Small intestine (tissue), 7 donors: Measurements from ENCODE around the gene PTK7. TPM values are rescaled to one million over a fixed set of nuclear protein-coding genes. Genes with fewer than 3 reads are reported as not detected.

ENCODE experiments used
- DNase-seq, 2 donors: peaks; one replicate each; pipeline versions ENCODE4 v3.0.0 to v3.0.0-alpha.2; 2013
- FAIRE-seq: peaks from 2 replicates; lab custom pipeline; 2012; peaks lifted over from hg19 to GRCh38; lab: Jason Lieb, UNC
- H3K27ac ChIP-seq, 3 donors: one replicate each; pipeline ENCODE4 v1.5.1; 2013; ENCODE audit warnings: low read length in 2 of 3, mild to moderate bottlenecking in 2 of 3, control low read depth in 1 of 3, inconsistent platforms in 1 of 3, low read depth in 1 of 3, moderate library complexity in 1 of 3
- H3K27me3 ChIP-seq, 3 donors: one replicate each; pipeline ENCODE4 v1.6.1; 2013; ENCODE audit warnings: low read length in 3 of 3, inconsistent platforms in 1 of 3; ENCODE audit not compliant: control insufficient read depth in 3 of 3, insufficient read depth in 3 of 3
- H3K36me3 ChIP-seq, 3 donors: one replicate each; pipeline ENCODE4 v1.6.1; 2013; ENCODE audit warnings: low read length in 3 of 3, inconsistent platforms in 1 of 3, low read depth in 1 of 3, mild to moderate bottlenecking in 1 of 3, moderate library complexity in 1 of 3; ENCODE audit not compliant: control insufficient read depth in 3 of 3, insufficient read depth in 2 of 3
- H3K4me1 ChIP-seq, 3 donors: one replicate each; pipeline ENCODE4 v1.6.1; 2013; ENCODE audit warnings: low read length in 2 of 3, inconsistent platforms in 1 of 3, low read depth in 1 of 3, mild to moderate bottlenecking in 1 of 3, moderate library complexity in 1 of 3; ENCODE audit not compliant: control insufficient read depth in 3 of 3, insufficient read depth in 2 of 3
- H3K4me3 ChIP-seq, 3 donors: one replicate each; pipeline ENCODE4 v1.5.1; 2013; ENCODE audit warnings: low read length in 3 of 3, control low read depth in 1 of 3, inconsistent platforms in 1 of 3, low read depth in 1 of 3, mild to moderate bottlenecking in 1 of 3, moderate library complexity in 1 of 3
- H3K9me3 ChIP-seq, 2 donors: one replicate each; pipeline ENCODE4 v1.6.1; 2013; ENCODE audit warnings: low read depth in 1 of 2, low read length in 1 of 2; ENCODE audit not compliant: control insufficient read depth in 2 of 2, insufficient read depth in 1 of 2
- WGBS, 3 donors: extraction: QIAGEN DNeasy Blood & Tissue Kit; methylation state at CpG; one replicate each; pipeline ENCODE4 v1.1.7; 2013; 5-methylcytosine and 5-hydroxymethylcytosine counted together
- polyA plus RNA-seq, 4 donors: library from polyadenylated mRNA; stranded (reverse) in 3 of 4; unstranded in 1 of 4; fragments of 200-250 nt in 3 of 4; fragments of 120-200 nt in 1 of 4; gene quantifications; one replicate each; pipeline versions ENCODE4 v1.2.1 to v1.2.3, GENCODE V29; 2013
- donor health status: healthy with polysubstance abuse.
- donor health status: control.
- donor health status: control.
- donor health status: Bipolar disorder and iron deficiency.
- donor health status: healthy.

PTK7 gene
- polyA plus RNA-seq, 4 donors: 1.1 to 36.5 (median 6.9) TPM

GRCh38 chr6:43058531-43058930 is 17.6 kb upstream of the PTK7 start:
- FAIRE-seq: no peak

GRCh38 chr6:43059168-43060033 is 16.7 kb upstream of the PTK7 start, which contains the start of the genes KLC4 and MRPL2:
KLC4 (plus strand) TSS chr6:43059631; CDS start chr6:43061336, 1,705 bp downstream.
MRPL2 (minus strand) TSS chr6:43059434; CDS start chr6:43059381, 53 bp downstream.
- Histone ChIP-seq H3K4me3 (peak within 1 kb of the TSS; percentile 67 to 92 (median 72)), H3K27ac (peak within 1 kb of the TSS; percentile 85 to 96 (median 95)), H3K27me3 (no peaks in the 10 kb centered on the region), H3K4me1 (peaks cover 0 to 31% (median 0%) of the 10 kb centered on the region in 3 donors), H3K36me3 (peaks cover 0 to 61% (median 2%) of the 10 kb centered on the region in 3 donors), H3K9me3 (no peaks in the 10 kb centered on the region)
- DNase-seq: peak; percentile 100
- WGBS, 3 donors: 0% methylated on average over 60 to 64 of the region's 64 CpGs
- no peak for FAIRE-seq

More at GRCh38 chr6:43058531-43058930, 17.6 kb upstream of the PTK7 start:
- Histone ChIP-seq H3K4me3 (peak overlapping the region in 2 of 3 donors; percentile 72 to 92), H3K27me3 (no peaks in the 10 kb centered on the region), H3K36me3 (peaks cover 0 to 56% (median 2%) of the 10 kb centered on the region in 3 donors), H3K4me1 (peaks cover 0 to 31% (median 0%) of the 10 kb centered on the region in 3 donors), H3K9me3 (no peaks in the 10 kb centered on the region), H3K27ac (peak overlapping the region in 1 of 3 donors; percentile 79)
- no peak for DNase-seq
- 48 to 72% (median 64%) methylated on average over 1 of the region's 1 CpG for WGBS, 3 donors

GRCh38 chr6:43060034-43060754 is 15.9 kb upstream of the PTK7 start:
- H3K27me3 ChIP-seq: no peaks in the 10 kb centered on the region
- no peaks in the 10 kb centered on the region for H3K9me3 ChIP-seq
- 5 to 10% (median 10%) methylated on average over 15 of the region's 15 CpGs for WGBS, 3 donors
- H3K4me3 ChIP-seq: peak overlapping the region; percentile 18 to 92 (median 72)
- DNase-seq (peak; percentile 89 to 96), FAIRE-seq (no peak)
- peaks cover 0 to 31% (median 0%) of the 10 kb centered on the region in 3 donors for H3K4me1 ChIP-seq
- peaks cover 0 to 61% (median 4%) of the 10 kb centered on the region in 3 donors for H3K36me3 ChIP-seq
- H3K27ac ChIP-seq: peak overlapping the region; percentile 75 to 96 (median 95)

GRCh38 chr6:43060755-43061633 is 15.1 kb upstream of the PTK7 start:
- Histone ChIP-seq H3K4me3 (peak overlapping the region in 2 of 3 donors; percentile 72 to 92), H3K9me3 (no peaks in the 10 kb centered on the region), H3K27me3 (no peaks in the 10 kb centered on the region), H3K4me1 (peaks cover 0 to 31% (median 0%) of the 10 kb centered on the region in 3 donors), H3K36me3 (peaks cover 0 to 59% (median 7%) of the 10 kb centered on the region in 3 donors), H3K27ac (peak overlapping the region; percentile 65 to 96 (median 75))
- 43 to 74% (median 63%) methylated on average over 12 of the region's 12 CpGs for WGBS, 3 donors
- FAIRE-seq: no peak
- DNase-seq: peak in 1 of 2 donors; percentile 15

GRCh38 chr6:43061861-43062260 is 14.3 kb upstream of the PTK7 start:
- no peaks in the 10 kb centered on the region for H3K27me3 ChIP-seq
- peak overlapping the region in 1 of 3 donors; percentile 96 for H3K27ac ChIP-seq
- FAIRE-seq: no peak
- WGBS, 3 donors: 47 to 70% (median 51%) methylated on average over 2 of the region's 2 CpGs
- peaks cover 0 to 31% (median 0%) of the 10 kb centered on the region in 3 donors for H3K4me1 ChIP-seq
- no peaks in the 10 kb centered on the region for H3K9me3 ChIP-seq
- peaks cover 0 to 63% (median 15%) of the 10 kb centered on the region in 3 donors for H3K36me3 ChIP-seq
- H3K4me3 ChIP-seq: peak overlapping the region in 2 of 3 donors; percentile 72 to 92
- peak in 1 of 2 donors; percentile 14 for DNase-seq

- H3K36me3 ChIP-seq: peaks cover 0 to 60% (median 16%) of the 10 kb centered on the region in 3 donors
- H3K27me3 ChIP-seq: no peaks in the 10 kb centered on the region
- no peak overlapping the region for H3K4me3 ChIP-seq
- H3K4me1 ChIP-seq: peaks cover 0 to 30% (median 0%) of the 10 kb centered on the region in 3 donors
- WGBS, 3 donors: 92 to 95% (median 93%) methylated on average over 12 of the region's 12 CpGs
- no peak overlapping the region for H3K27ac ChIP-seq
- DNase-seq (no peak), FAIRE-seq (no peak)
- H3K9me3 ChIP-seq: no peaks in the 10 kb centered on the region
These were observed 13.3 kb upstream of the PTK7 start for GRCh38 chr6:43062818-43063217.

- Histone ChIP-seq H3K4me3 (no peak overlapping the region), H3K27ac (no peak overlapping the region), H3K36me3 (peaks cover 3 to 80% (median 33%) of the 10 kb centered on the region in 3 donors), H3K27me3 (no peaks in the 10 kb centered on the region), H3K4me1 (peaks cover 0 to 5% (median 0%) of the 10 kb centered on the region in 3 donors), H3K9me3 (no peaks in the 10 kb centered on the region)
- 63 to 64% (median 64%) methylated on average over 6 of the region's 6 CpGs for WGBS, 3 donors
- FAIRE-seq (no peak), DNase-seq (peak; percentile 23 to 65)
These were observed 6.0 kb upstream of the PTK7 start for GRCh38 chr6:43070028-43070632.
